Prostate gland (tissue), 2 donors: ENCODE data around the gene EMILIN1. TPM values are rescaled to one million over a fixed set of nuclear protein-coding genes. Genes with fewer than 3 reads are reported as not detected.
A peak's percentile ranks its signal among the peaks of the same experiment; 100 is the strongest.

Source experiments
- DNase-seq: peaks from one replicate; pipeline ENCODE4 v3.0.0-alpha.2; 2019; ENCODE audit warnings: low spot score
- H3K27ac ChIP-seq, 2 donors: fragments of 200-600 bp; sonication (generic); 2 replicates each; pipeline ENCODE4 v1.5.1; 2017 to 2019
- H3K27me3 ChIP-seq: fragments of 200-600 bp; sonication (generic); replicated peaks from 2 replicates; pipeline ENCODE4 v1.5.1; 2019; ENCODE audit not compliant: insufficient read depth
- H3K36me3 ChIP-seq, 2 donors: fragments of 200-600 bp; sonication (generic); 1 replicate in 1 of 2; 2 replicates in 1 of 2; pipeline versions ENCODE4 v1.5.1 to v1.8.1; 2017 to 2019
- H3K4me1 ChIP-seq: fragments of 200-600 bp; sonication (generic); replicated peaks from 2 replicates; pipeline ENCODE4 v1.5.1; 2019
- H3K4me3 ChIP-seq, 2 donors: fragments of 200-600 bp; sonication (generic); 2 replicates each; pipeline ENCODE4 v1.5.1; 2017 to 2019
- H3K9me3 ChIP-seq: fragments of 200-600 bp; sonication (generic); 2 replicates; pipeline ENCODE4 v1.5.1; 2017
- CTCF ChIP-seq, 4 experiments: fragments of 200-600 bp in 2 of 4; fragments of 450-650 bp in 2 of 4; sonication (generic) in 2 of 4; IDR thresholded peaks; 1 replicate in 3 of 4; 2 replicates in 1 of 4; pipeline ENCODE4 v1.5.1; 2016 to 2019; ENCODE audit warnings: antibody characterized with exemption in 4 of 4, mild to moderate bottlenecking in 2 of 4, moderate library complexity in 2 of 4
- POLR2A ChIP-seq: fragments of 450-650 bp; IDR thresholded peaks from one replicate; pipeline ENCODE4 v1.6.1; 2016; ENCODE audit warnings: antibody characterized with exemption, mild to moderate bottlenecking
- POLR2AphosphoS5 ChIP-seq: sonication (generic); formaldehyde crosslinking; IDR thresholded peaks from one replicate; pipeline ENCODE4 v1.6.1; 2017; ENCODE audit warnings: antibody characterized with exemption
- WGBS: methylation state at CpG from one replicate; pipeline ENCODE4 v1.1.5; 2018; 5-methylcytosine and 5-hydroxymethylcytosine counted together
- intact Hi-C: fragments of 100-400 bp; cut with DNase I; formaldehyde crosslinking; loops from one replicate; pipeline ENCODE4 v1.14.2; 2022
- total RNA-seq, 2 donors: library from RNA; depleted of rRNA; stranded (reverse); fragments of >200 nt; gene quantifications; one replicate each; pipeline ENCODE4 v1.1.0, GENCODE V29; 2016

EMILIN1 gene
- total RNA-seq, 2 donors from 2014 or later, result 39.8 to 149 TPM

DNA sequence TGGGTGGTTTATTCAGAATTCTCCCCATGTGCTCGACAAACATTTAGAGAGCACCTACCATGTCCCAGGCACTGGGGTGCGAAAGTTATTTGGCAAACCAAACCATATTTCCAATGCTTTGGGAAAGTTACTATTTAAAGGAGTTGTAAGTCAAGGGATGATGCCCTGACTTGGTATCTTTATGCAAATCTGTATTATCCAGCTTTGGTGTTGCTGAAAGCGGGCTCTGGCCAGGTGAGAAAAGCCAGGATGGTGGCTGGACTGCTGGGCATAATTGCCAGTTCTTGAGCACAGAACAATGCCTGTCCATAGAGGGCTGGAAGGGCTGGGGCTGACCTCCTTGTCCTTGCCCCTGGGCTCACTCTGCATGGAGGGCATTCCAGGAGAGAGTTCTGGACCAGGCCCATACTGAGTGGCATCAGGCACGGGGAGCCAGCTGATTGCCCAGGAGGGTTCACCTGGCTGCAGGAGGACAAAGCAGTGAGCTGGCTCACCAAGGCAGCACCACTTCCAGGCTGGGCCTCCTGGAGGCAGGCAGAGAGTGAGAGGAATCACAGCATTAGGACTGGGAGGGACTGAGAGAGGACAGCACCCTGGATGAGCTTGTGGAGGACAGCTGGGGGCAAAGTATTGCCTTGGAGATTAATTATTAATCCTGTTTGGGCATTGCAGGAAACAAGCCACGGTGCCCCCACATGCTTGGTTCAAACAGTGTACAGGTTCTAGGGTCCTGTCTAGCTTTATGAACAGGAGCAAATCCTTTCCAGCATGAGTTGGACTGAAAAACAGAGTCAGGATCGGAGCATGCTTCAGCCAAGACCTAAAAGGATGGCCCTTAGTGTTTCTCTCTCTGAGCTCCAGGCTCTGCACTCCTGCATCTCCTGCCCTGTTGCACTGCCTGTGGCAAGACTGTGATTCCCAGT lies 15.3 kb downstream of the EMILIN1 start:
- H3K9me3 ChIP-seq, result no peaks in the 10 kb centered on the region
- intact Hi-C loops, result no loop called here
- no peaks in the 10 kb centered on the region for H3K36me3 ChIP-seq
- no peak overlapping the region for H3K4me3 ChIP-seq
- no peak for DNase-seq
- 88% methylated on average over 6 of the region's 6 CpGs for WGBS
- TF ChIP-seq POLR2AphosphoS5, result no peak
- TF ChIP-seq CTCF (IDR thresholded peaks at IDR 0.05), result no peak
- no peak for TF ChIP-seq POLR2A
- no peaks in the 10 kb centered on the region for H3K27me3 ChIP-seq
- no peak overlapping the region for H3K27ac ChIP-seq
- peaks cover 3% of the 10 kb centered on the region for H3K4me1 ChIP-seq

GRCh38 chr2:27094353-27094984 lies 16.1 kb downstream of the EMILIN1 start:
- 91% methylated on average over 24 of the region's 24 CpGs for WGBS
- no peaks in the 10 kb centered on the region for H3K36me3 ChIP-seq
- H3K9me3 ChIP-seq, result no peaks in the 10 kb centered on the region
- H3K4me3 ChIP-seq, result no peak overlapping the region
- DNase-seq, result no peak
- intact Hi-C loops, result no loop called here
- TF ChIP-seq POLR2A (no peak), POLR2AphosphoS5 (no peak), CTCF (IDR thresholded peaks at IDR 0.05) (no peak)
- H3K4me1 ChIP-seq, result peaks cover 3% of the 10 kb centered on the region
- H3K27me3 ChIP-seq, result no peaks in the 10 kb centered on the region
- H3K27ac ChIP-seq, result no peak overlapping the region

GRCh38 chr2:27095427-27095744 lies 17.0 kb downstream of the EMILIN1 start:
- no peaks in the 10 kb centered on the region for H3K9me3 ChIP-seq
- no peak for DNase-seq
- no peak overlapping the region for H3K27ac ChIP-seq
- peaks cover 3% of the 10 kb centered on the region for H3K4me1 ChIP-seq
- intact Hi-C loops, result loop anchor here (5.0 kb wide), 1 partner anchor 187 kb away; the partner anchor contains the start of gene TRIM54
- TF ChIP-seq POLR2AphosphoS5, result no peak
- no peak for TF ChIP-seq CTCF (IDR thresholded peaks at IDR 0.05)
- TF ChIP-seq POLR2A, result no peak
- no peaks in the 10 kb centered on the region for H3K27me3 ChIP-seq
- no peak overlapping the region for H3K4me3 ChIP-seq
- H3K36me3 ChIP-seq, result no peaks in the 10 kb centered on the region
- WGBS, result 96% methylated on average over 2 of the region's 2 CpGs

DNA sequence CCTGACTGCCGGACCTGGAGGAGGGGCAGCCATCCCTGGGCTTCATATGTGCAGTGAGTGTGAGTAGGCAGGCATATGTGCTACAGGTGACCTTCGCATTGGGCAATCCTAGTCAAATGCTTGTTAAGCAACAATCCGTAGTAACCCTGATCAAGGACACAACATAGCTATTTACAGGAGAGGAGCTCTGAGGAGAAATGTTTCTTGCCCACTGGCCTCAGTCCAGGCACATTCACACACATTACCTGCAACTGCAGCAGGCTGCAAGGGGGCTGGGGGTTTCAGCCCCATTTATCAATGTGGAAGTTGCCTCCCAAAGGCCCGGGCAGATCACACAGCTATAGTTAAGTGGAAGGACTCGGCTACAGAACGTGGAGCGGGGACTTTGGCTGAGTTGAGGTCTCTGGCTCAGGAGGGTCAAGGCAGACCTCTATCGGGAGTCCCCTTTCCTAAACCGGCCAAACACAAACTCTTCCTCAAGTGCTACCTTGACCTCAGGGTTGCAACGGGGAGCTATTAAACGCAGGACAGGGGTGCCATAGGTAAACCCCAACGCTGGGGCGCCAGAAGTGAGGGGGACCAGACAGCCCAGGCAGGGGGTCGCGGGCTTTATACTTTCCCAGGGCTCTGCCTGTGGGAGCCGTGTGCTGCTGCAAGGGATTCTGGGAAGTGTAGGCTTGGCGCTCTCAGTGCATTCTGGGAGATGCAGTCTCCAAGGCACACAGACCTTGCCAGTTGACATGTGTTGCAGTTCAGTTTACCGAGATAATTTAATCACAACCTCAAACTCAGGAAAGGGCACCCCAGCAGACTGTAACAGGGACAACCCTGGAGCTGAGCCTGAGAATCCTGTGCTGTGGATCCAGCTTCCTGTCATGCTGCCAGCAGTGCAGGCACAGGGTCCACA lies 17.6 kb downstream of the EMILIN1 start:
- TF ChIP-seq POLR2A (no peak), POLR2AphosphoS5 (peak; percentile 72)
- no peak overlapping the region for H3K4me3 ChIP-seq
- no peak overlapping the region for H3K27ac ChIP-seq
- DNase-seq, result peak; percentile 38
- WGBS, result 31% methylated on average over 18 of the region's 18 CpGs
- peaks cover 3% of the 10 kb centered on the region for H3K4me1 ChIP-seq
- H3K9me3 ChIP-seq, result no peaks in the 10 kb centered on the region
- no peaks in the 10 kb centered on the region for H3K27me3 ChIP-seq
- intact Hi-C loops, result loop anchor here (5.0 kb wide), 1 partner anchor 186 kb away; the partner anchor contains the start of gene TRIM54
- H3K36me3 ChIP-seq, result no peaks in the 10 kb centered on the region
